Skeletal muscle cell (primary cell): ENCODE results near the gene SPRED3.
"Not testable (repeated sequence)": the region's sequence is repeated elsewhere in the genome, so short reads cannot be mapped to it uniquely, and the experiment has no call there.

Source experiments
- DNase-seq: peaks from one replicate; pipeline ENCODE4 v3.0.0-alpha.2; 2010; ENCODE audit warnings: low read depth
- H3K4me3 ChIP-seq: 2 replicates; pipeline ENCODE4 v1.5.1; 2011; ENCODE audit warnings: low read depth, mild to moderate bottlenecking, control low read depth, low read length, moderate library complexity

Gene SPRED3, protein sequence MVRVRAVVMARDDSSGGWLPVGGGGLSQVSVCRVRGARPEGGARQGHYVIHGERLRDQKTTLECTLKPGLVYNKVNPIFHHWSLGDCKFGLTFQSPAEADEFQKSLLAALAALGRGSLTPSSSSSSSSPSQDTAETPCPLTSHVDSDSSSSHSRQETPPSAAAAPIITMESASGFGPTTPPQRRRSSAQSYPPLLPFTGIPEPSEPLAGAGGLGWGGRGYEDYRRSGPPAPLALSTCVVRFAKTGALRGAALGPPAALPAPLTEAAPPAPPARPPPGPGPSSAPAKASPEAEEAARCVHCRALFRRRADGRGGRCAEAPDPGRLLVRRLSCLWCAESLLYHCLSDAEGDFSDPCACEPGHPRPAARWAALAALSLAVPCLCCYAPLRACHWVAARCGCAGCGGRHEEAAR

DNA sequence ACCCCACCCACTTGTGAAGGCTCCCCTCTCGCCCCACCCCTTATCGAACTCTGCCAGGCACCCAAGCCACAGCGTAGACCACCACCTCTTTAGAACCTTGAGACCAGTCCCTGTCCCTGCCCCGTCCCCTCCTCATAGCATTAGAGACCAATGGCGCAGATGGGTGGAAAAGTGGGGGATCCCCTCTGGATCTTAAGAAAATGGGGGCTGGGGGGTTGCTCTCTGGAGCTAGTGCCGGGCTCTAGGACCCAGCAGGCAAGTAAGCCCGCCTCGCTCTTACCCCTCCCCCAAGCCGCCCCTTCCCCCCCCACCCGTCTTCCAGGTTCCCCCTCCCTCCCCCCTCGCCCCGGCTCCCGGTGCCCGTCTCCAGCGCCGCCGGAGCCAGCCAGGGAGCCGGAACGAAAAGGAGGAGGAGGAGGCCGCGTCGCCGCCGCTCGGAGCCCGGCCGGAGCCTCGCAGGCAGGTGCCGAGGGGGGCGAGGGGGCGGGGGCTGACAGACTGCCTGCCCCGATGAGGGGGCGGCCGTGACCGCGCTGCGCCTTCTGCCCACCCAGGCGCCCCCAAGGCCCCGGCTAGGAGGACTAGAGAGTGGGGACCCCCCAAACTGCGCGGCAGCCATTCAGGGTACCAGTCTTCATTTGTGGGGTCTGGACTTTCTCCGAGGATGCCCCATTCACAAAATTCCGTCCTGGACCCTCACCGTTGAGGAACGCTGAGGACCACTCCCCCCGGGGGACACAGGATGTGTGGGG is at the start of gene SPRED3:
Gene SPRED3 (plus strand): TSS at position 349 of the 752 bp plus-strand sequence. CDS start 1,606 bp downstream, outside the sequence.
- peak within 1 kb of the TSS; percentile 81 for H3K4me3 ChIP-seq

DNA sequence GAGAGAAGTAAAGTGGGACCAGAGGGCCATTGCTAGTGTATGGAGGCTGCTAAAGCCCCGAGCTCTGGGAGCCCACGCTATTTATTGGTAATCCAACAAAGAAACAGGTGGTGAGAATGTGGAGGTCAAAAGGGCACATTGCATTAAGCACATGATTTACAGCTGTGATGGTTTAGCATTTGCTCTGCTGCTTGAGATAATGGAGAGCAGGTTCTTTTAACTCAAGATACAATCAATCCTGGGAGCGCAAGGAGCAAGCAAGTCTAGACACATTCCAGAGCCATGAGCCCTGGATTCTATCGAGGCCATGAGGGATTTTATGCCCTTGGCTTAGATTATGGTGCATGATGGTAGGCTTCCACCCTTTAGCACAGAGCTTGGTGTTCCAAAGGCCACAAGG is 49.5 kb upstream of the SPRED3 start:
- H3K4me3 ChIP-seq, DNase-seq: not testable (repeated sequence)

More for the DNA sequence above, at the start of gene SPRED3:
- DNase-seq: no peak

DNA sequence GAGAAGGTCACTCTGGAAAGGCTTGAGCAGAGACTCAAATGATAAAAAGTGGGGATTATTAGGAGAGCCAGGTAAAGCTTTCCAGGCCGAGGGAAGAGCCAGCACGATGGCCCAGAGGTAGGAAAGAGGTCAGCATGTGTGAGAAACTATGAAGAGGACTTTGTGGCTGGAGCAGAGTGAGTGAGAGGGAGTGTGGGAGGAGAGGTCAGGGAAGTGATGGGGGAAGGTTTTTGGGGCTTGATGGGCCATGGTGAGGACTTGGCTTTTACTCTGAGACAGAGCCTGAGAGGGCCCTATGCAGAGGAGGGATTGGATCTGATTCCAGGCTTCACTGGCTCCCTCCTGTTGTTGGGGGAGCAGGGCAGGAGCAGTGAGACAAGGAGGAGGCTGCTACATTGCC is 47.6 kb upstream of the SPRED3 start:
- DNase-seq: no peak
- H3K4me3 ChIP-seq: no peak overlapping the region

DNA sequence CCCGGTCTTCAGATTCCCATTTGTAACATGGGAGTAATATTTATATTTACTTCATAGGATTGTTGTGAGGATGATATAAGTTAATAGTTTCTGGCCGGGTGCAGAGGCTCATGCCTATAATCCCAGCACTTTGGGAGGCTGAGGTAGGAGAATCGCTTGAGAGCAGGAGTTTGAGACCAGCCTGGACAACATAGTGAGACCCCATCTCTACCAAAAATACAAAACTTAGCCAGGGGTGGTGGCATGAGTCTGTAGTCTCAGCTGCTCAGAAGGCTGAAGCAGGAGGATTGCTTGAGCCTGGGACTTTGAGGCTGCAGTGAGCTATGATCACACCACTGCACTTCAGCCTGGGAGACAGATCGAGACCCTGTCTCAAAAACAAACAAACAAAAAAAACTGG is 41.7 kb upstream of the SPRED3 start:
- no peak overlapping the region for H3K4me3 ChIP-seq
- no peak for DNase-seq

DNA sequence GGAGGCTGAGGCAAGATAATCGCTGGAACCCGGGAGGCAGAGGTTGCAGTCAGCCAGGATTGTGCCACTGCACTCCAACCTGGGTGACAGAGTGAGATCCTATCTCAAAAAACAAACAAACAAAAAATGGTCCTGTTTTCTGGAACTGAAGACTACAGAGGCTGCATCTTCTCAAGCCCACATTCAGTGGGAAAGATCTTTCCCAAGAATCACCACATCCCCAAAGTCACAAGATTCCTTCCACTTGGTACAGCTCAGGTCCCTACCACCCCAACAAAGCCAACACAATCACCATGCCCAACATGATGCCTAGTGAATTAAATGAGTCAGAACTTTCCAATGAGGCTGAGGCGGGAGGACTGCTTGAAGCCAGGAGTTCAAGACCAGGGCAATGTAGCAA is 37.6 kb upstream of the SPRED3 start:
- no peak for DNase-seq
- H3K4me3 ChIP-seq: no peak overlapping the region

DNA sequence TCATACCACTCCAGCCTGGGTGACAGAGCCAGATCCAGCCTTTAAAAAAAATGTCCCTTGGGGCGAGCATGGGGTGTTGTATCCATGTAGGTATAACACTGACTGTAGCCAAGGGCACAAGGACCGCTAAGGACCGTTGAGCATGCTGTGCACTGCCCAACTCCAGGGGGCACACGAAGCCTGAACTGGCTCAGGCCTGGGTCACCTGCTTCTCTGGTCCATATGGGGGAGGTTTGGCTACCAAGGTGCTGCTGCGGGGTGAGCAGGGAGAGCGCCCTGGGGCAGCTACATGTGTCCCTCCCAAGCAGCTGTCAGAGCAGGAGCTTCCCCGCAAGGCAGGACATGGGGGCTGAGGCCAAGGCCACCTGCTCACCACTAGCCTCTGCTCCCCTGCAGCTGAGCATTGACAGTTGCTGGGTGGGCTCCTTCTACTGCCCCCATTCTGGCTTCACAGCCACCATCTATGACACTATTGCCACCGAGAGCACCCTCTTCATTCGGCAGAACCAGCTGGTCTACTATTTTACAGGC is 36.6 kb upstream of the SPRED3 start:
- no peak for DNase-seq
- no peak overlapping the region for H3K4me3 ChIP-seq

DNA sequence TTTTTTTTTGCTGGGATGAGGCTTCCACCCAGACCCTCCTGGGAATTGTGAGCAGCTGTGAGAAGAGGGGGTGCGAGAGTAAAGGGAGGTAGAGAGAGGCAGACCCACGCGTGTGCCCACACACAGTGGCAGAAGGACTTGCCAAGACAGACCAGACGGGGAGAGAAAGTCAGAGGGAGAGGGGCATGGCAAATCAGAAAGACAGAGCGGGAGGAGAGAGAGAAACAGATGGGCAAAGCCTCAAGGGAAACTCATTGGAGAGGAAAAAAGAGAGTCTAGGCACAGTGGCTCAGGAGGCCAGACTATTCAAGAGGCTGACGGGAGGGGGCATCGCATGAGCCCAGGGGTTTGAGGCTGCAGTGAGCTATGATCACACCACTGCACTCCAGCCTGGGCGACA is 35.9 kb upstream of the SPRED3 start:
- no peak overlapping the region for H3K4me3 ChIP-seq
- DNase-seq: no peak

DNA sequence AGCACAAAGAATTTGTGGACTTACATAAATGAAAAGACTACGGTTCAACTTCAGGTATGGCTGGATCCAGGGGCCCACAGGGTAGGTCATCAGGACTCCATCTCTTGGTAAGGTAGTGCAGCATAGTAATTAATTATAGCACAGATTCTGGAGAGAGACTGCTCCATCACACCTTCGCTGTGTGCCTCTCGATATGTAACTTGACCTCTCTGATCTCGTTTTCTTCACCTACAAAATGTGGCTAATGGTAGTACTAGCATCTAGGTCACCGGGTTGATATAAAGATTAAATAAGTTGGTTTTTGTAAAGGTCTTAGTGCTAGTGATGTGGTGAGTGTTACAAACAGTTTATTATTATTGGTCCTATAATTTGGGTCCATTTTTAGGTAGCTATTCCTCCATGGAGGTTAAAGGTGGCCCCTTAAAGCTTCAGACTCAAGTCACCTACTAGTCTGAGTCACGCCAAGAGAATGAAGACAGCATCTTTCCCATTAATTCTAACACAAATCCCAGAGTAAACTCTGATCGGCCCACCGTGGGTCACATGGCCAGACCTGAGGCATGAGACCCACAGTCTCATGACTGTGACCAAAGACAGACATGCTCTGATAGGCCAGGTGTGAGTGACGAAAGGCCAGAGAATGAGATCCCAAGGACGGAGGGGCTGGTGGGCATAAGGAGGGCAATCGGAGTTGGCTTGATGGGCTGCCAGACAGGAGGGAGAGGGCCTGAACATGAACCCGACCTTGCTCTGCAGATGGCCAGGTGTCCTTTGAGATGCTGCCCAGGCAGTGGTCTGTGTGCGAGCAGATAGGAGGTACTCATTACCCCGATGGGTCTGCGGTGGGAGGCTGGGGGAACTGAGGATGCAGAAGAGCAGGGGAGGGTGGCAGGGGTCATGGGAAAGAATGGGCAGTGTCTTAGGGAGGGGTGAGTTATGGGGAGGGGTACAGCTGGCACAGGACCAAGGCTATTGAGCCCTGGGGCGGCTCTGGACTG is 32.5 kb upstream of the SPRED3 start:
- no peak overlapping the region for H3K4me3 ChIP-seq
- DNase-seq: no peak

DNA sequence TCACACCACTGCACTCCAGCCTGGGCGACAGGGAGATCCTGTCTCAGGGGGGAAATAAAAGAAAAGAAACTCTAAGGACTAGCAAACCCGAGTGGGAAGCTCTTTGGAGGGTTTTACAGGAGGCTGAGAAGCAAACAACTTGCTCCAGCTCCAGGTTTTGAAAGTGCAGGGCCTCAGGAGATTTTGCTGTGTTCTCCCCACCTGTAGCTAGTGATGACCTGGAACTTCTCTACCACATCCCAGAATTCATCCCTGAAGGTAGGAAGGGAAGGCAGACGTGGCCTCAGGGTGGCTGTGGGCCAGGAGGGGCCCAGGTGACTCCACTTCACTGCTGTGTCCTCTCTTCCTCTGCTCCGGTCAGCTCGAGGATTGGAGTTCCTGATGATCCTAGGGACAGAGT is 30.4 kb upstream of the SPRED3 start:
- no peak for DNase-seq
- no peak overlapping the region for H3K4me3 ChIP-seq

DNA sequence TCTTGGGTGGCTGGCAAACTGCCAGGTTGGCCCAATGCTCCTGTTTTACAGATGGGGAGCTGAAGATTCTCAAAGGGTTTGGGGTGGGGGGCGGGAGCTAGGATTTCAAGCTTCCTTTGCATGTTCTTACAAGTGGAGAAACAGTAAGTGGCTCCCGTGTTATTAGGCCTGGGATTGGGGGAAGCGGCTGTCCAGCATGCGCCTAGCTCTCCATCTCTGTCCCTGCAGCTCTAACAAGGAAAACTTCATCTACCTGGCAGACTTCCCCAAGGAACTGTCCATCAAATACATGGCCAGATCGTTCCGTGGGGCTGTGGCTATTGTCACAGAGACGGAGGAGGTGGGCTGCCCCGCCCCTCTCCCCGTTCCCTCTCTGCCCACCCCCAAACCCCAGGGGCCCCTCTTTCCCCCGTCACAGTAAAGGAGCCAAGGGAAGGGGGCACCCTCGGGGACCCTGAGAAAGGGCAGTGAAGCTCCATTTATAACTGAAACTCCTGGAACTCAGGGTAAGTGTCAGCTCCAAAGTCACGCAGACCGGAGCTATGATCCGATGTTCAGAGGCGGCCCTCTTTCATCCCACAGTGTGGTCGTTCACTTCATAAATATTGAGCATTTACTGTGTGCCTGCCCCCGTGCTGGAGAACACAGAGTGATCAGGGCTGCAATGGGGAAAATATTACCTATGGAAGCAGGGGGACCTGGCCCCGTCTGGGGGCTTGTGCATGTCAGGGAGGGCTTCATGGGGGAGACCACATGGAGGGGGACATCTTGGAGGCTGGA is 29.1 kb upstream of the SPRED3 start:
- H3K4me3 ChIP-seq: no peak overlapping the region
- DNase-seq: no peak

DNA sequence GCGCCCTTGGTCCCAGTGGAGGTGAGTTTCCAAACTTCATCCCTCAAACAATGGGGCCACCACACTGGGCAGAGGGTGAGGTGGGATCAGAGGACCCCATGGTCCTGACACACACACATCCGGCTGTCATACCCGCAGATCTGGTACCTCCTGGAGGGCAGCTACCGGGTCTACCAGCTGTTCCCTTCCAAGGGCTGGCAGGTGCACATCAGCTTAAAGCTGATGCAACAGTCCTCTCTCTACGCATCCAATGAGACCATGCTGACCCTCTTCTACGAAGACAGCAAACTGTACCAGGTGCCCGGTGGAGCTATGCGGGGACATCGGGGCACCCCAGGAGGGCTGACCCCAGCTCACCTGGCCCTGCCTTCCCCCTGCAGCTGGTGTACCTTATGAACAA is 28.1 kb upstream of the SPRED3 start:
- no peak for DNase-seq
- no peak overlapping the region for H3K4me3 ChIP-seq

DNA sequence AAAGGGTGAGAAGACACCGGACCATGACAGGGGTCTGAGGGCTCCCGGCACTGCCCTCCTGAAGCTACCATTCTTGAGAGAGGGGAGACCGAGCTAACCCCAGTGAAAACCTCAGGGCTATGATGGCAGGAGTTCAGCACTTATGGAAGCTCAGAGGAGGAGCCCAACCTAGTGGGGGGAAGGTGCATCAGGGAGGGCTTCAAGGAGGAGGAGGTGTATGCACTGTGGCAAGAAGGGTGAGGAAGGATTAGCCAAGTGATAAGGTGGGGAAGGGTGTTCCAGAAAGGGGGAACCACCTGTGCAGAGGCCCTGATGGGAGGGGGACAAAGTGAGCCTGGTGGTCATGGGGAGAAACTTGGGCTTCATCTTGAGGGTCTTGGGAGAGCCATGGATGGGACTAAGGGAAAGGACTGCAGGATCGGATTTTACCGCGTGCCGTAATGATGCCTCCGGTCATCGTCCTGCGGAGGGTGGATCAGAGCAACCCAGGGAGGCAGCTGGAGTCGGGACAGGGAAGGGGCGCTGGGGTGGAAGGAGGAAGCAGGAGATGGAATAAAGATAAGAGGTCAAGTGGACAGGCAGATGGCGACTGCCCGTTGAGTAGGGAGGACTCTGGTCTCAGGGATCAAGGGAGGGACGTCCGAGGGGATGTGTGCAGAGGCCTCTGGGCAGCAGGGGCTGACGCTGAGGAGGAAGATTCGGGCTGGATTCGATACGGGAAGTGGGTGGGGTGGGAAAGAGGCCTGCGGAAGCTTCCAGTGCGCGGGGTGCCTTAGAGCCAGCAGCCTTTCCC is 27.5 kb upstream of the SPRED3 start:
- no peak for DNase-seq
- H3K4me3 ChIP-seq: peak overlapping the region; percentile 62

DNA sequence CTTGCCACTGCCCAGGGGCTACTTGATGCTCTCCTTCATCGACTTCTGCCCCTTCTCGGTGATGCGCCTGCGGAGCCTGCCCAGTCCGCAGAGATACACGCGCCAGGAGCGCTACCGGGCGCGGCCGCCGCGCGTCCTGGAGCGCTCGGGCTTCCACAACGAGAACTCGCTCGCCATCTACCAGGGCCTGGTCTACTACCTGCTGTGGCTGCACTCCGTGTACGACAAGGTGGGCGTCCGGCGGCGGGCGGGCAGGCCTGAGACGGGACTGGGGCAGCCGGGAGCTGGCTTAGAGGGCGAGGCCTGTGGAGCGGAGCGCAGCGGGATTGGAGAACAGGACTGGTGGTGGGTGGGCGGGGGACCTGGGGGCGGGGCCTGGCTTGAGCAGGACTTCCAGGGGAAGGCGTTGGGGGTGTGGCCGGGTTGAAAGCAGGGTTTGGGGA is 26.8 kb upstream of the SPRED3 start:
- peak overlapping the region; percentile 62 for H3K4me3 ChIP-seq
- DNase-seq: no peak

DNA sequence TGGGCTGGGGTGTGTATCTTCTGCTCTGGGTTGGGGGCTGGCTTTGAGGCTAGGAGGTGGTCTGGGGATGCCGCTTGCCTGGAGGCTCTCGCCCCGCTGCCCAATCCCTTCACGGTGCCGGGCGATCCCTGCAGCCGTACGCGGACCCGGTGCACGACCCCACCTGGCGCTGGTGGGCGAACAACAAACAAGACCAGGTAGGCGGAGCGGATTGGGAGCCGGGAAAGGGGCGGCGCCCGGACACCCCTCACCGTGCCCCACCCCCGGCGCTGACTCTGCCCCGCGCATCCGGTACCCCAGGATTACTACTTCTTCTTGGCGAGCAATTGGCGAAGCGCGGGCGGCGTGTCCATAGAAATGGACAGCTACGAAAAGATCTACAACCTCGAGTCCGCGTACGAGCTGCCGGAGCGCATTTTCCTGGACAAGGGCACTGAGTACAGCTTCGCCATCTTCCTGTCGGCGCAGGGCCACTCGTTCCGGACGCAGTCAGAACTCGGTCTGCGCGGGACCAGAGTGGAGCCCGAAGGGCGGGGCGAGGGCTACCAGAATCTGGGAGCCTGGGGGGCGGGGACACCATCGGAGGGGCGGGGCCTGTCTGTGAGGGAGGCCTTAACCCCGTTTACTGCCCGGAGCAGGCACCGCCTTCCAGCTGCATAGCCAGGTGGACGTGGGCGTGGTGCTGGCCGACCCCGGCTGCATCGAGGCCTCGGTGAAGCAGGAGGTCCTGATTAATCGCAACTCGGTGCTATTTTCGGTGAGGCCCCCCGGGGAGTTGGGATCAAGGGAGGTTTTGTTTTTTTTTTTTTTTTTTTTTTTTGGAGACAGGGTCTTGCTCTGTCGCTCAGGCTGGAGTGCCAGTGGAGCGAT is 26.2 kb upstream of the SPRED3 start:
- DNase-seq: no peak
- peak overlapping the region; percentile 62 for H3K4me3 ChIP-seq

DNA sequence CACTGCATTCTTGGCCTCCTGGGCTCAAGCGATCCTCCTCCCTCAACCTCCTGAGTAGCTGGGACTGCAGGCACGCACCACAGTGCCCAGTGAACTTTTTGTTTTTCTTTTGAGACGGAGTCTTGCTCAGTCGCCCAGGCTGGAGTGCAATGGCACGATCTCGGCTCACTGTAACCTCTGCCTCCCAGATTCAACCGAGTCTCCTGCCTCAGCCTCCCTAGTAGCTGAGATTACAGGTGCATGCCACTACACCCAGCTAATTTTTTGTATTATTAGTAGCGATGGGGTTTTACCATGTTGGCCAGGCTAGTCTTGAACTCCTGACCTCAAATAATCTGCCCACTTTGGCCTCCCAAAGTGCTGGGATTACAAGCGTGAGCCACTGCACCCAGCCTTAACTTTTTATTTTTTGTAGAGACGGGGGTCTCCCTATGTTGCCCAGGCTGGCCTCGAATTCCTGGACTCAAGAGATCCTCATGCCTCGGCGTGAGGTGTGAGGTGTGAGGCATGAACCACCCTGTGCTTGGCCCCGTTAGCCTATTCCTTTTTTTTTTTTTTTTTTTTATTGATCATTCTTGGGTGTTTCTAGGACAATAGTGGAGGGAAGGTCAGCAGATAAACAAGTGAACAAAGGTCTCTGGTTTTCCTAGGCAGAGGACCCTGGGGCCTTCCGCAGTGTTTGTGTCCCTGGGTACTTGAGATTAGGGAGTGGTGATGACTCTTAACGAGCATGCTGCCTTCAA is 25.4 kb upstream of the SPRED3 start:
- not testable (repeated sequence) for DNase-seq
- H3K4me3 ChIP-seq: peak overlapping the region; percentile 62

DNA sequence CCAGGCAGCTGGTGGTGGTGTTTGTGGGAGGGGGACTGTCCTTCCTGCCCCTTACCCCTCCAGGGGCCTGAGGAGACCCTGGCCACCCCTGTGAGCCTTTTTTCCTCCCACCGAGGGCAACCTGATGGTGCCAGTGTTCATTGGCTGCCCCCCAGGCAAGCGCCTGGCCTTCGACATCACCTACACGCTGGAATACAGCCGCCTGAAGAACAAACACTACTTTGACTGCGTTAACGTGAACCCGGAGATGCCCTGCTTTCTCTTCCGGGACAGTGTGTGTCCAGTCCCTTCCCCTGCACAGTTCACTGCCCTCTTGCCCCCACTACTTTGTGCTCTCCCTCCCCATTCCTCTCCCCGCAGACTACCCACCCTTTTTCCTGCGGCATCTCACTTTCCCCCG is 21.5 kb upstream of the SPRED3 start:
- H3K4me3 ChIP-seq: no peak overlapping the region
- no peak for DNase-seq
